A673 (cell line): Measurements from ENCODE around the gene CERS2.

ENCODE experiments used
- CTCF ChIP-seq: fragments of 300-800, 200-600 bp; sonication (generic); conservative IDR thresholded peaks from 2 replicates; pipeline ENCODE4 v1.5.1; 2017; ENCODE audit warnings: low read depth, mild to moderate bottlenecking, antibody characterized with exemption, low read length, moderate library complexity, mixed read lengths
- EZH2 ChIP-seq: fragments of 200-600 bp; sonication (generic); IDR thresholded peaks from 2 replicates; pipeline ENCODE4 v1.6.1; 2017; ENCODE audit warnings: borderline replicate concordance, low read depth, mild to moderate bottlenecking, mixed read lengths, antibody characterized with exemption, low read length; ENCODE audit not compliant: poor library complexity, severe bottlenecking

GRCh38 chr1:150981805-150982712, 7.4 kb upstream of the CERS2 start, which contains the start of gene ANXA9:
- no peak for TF ChIP-seq CTCF
- TF ChIP-seq EZH2 = no peak
